Prostate gland (tissue), 2 donors: Measurements from ENCODE around the gene GPR155. TPM values are rescaled to one million over a fixed set of nuclear protein-coding genes. Genes with fewer than 3 reads are reported as not detected.

Source experiments
- DNase-seq: peaks from one replicate; pipeline ENCODE4 v3.0.0-alpha.2; 2019; ENCODE audit warnings: low spot score
- H3K27ac ChIP-seq, 2 donors: fragments of 200-600 bp; sonication (generic); 2 replicates each; pipeline ENCODE4 v1.5.1; 2017 to 2019
- H3K27me3 ChIP-seq: fragments of 200-600 bp; sonication (generic); replicated peaks from 2 replicates; pipeline ENCODE4 v1.5.1; 2019; ENCODE audit not compliant: insufficient read depth
- H3K36me3 ChIP-seq, 2 donors: fragments of 200-600 bp; sonication (generic); 1 replicate in 1 of 2; 2 replicates in 1 of 2; pipeline versions ENCODE4 v1.5.1 to v1.8.1; 2017 to 2019
- H3K4me1 ChIP-seq: fragments of 200-600 bp; sonication (generic); replicated peaks from 2 replicates; pipeline ENCODE4 v1.5.1; 2019
- H3K4me3 ChIP-seq, 2 donors: fragments of 200-600 bp; sonication (generic); 2 replicates each; pipeline ENCODE4 v1.5.1; 2017 to 2019
- H3K9me3 ChIP-seq: fragments of 200-600 bp; sonication (generic); 2 replicates; pipeline ENCODE4 v1.5.1; 2017
- POLR2A ChIP-seq: fragments of 450-650 bp; IDR thresholded peaks from one replicate; pipeline ENCODE4 v1.6.1; 2016; ENCODE audit warnings: antibody characterized with exemption, mild to moderate bottlenecking
- POLR2AphosphoS5 ChIP-seq: sonication (generic); formaldehyde crosslinking; IDR thresholded peaks from one replicate; pipeline ENCODE4 v1.6.1; 2017; ENCODE audit warnings: antibody characterized with exemption
- WGBS: methylation state at CpG from one replicate; pipeline ENCODE4 v1.1.5; 2018; 5-methylcytosine and 5-hydroxymethylcytosine counted together
- intact Hi-C: fragments of 100-400 bp; cut with DNase I; formaldehyde crosslinking; loops from one replicate; pipeline ENCODE4 v1.14.2; 2022
- total RNA-seq, 2 donors: library from RNA; depleted of rRNA; stranded (reverse); fragments of >200 nt; gene quantifications; one replicate each; pipeline ENCODE4 v1.1.0, GENCODE V29; 2016
- TF ChIP-seq, protein P1 (sequence below), 4 experiments: fragments of 200-600 bp in 2 of 4; fragments of 450-650 bp in 2 of 4; sonication (generic) in 2 of 4; IDR thresholded peaks; 1 replicate in 3 of 4; 2 replicates in 1 of 4; pipeline ENCODE4 v1.5.1; 2016 to 2019; ENCODE audit warnings: antibody characterized with exemption in 4 of 4, mild to moderate bottlenecking in 2 of 4, moderate library complexity in 2 of 4

Gene GPR155
- total RNA-seq, 2 donors from 2014 or later, result 3.7 to 4.5 TPM

DNA sequence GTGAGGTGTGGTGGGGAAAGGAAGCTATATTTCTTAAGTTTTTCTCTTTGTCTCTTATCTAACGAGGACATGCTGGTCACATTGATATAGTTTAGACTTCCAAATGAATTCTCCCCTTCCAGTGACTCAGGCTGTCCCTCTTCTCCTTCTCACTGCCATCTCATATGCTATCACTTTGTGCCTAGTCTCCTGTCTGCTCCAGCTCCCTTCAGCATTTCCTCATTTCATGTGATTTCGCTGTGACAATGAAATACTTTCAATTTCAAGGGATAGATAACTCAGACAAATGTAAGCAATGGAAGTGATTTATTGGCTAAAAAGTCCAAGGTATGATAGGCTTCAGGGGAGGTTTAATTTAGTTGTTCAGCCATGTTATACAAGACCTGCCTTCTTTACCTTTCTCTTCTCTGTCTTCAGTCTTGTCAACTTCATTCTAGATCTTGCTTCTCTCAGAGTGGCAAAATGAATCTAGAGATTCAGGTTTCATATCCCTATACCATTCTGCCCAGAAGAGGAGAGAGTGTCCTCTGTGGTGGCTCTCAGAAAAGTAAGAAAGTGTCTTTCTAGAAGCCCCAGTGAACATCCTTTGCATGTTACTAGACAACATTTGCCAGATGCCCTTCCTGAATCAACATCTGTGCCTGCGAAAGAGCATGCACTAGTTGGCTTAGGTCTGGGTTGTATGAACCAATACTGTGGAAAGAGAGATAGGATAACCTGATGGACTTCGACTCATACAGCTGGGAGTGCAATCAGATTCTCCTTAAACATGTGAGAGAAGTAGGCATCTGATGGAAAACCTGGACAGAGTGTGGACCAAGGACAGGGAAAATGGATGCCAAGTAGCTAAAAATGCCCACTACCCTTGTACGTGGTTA is 29.9 kb upstream of the GPR155 start:
- Histone ChIP-seq H3K27ac (no peak overlapping the region), H3K9me3 (no peaks in the 10 kb centered on the region), H3K36me3 (no peaks in the 10 kb centered on the region), H3K27me3 (no peaks in the 10 kb centered on the region), H3K4me1 (no peaks in the 10 kb centered on the region), H3K4me3 (no peak overlapping the region)
- DNase-seq, result no peak
- intact Hi-C loops, result no loop called here
- TF ChIP-seq POLR2AphosphoS5, result no peak
- TF ChIP-seq, protein P1, sequence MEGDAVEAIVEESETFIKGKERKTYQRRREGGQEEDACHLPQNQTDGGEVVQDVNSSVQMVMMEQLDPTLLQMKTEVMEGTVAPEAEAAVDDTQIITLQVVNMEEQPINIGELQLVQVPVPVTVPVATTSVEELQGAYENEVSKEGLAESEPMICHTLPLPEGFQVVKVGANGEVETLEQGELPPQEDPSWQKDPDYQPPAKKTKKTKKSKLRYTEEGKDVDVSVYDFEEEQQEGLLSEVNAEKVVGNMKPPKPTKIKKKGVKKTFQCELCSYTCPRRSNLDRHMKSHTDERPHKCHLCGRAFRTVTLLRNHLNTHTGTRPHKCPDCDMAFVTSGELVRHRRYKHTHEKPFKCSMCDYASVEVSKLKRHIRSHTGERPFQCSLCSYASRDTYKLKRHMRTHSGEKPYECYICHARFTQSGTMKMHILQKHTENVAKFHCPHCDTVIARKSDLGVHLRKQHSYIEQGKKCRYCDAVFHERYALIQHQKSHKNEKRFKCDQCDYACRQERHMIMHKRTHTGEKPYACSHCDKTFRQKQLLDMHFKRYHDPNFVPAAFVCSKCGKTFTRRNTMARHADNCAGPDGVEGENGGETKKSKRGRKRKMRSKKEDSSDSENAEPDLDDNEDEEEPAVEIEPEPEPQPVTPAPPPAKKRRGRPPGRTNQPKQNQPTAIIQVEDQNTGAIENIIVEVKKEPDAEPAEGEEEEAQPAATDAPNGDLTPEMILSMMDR (IDR thresholded peaks at IDR 0.05), result no peak
- no peak for TF ChIP-seq POLR2A
- 84% methylated on average over 5 of the region's 5 CpGs for WGBS

- Histone ChIP-seq H3K4me1 (no peaks in the 10 kb centered on the region), H3K27me3 (no peaks in the 10 kb centered on the region), H3K36me3 (no peaks in the 10 kb centered on the region), H3K27ac (no peak overlapping the region), H3K4me3 (no peak overlapping the region), H3K9me3 (no peaks in the 10 kb centered on the region)
- TF ChIP-seq POLR2A (no peak), POLR2AphosphoS5 (no peak)
- TF ChIP-seq, protein P1 (IDR thresholded peaks at IDR 0.05), result no peak
- DNase-seq, result no peak
- 77% methylated on average over 3 of the region's 3 CpGs for WGBS
- intact Hi-C loops, result no loop called here
These were observed 25.5 kb upstream of the GPR155 start for GRCh38 chr2:174512345-174512744.

GRCh38 chr2:174511580-174512260 is 24.9 kb upstream of the GPR155 start:
- TF ChIP-seq POLR2A (no peak), POLR2AphosphoS5 (no peak)
- TF ChIP-seq, protein P1 (IDR thresholded peaks at IDR 0.05), result no peak
- Histone ChIP-seq H3K4me1 (no peaks in the 10 kb centered on the region), H3K27ac (no peak overlapping the region), H3K4me3 (no peak overlapping the region), H3K36me3 (no peaks in the 10 kb centered on the region), H3K27me3 (no peaks in the 10 kb centered on the region), H3K9me3 (no peaks in the 10 kb centered on the region)
- WGBS, result 59% methylated on average over 5 of the region's 5 CpGs
- intact Hi-C loops, result no loop called here
- DNase-seq, result no peak

GRCh38 chr2:174510583-174511189 is 23.9 kb upstream of the GPR155 start:
- Histone ChIP-seq H3K27me3 (no peaks in the 10 kb centered on the region), H3K9me3 (no peaks in the 10 kb centered on the region), H3K27ac (no peak overlapping the region), H3K4me3 (no peak overlapping the region), H3K36me3 (no peaks in the 10 kb centered on the region), H3K4me1 (no peaks in the 10 kb centered on the region)
- 46% methylated on average over 2 of the region's 2 CpGs for WGBS
- no peak for DNase-seq
- intact Hi-C loops, result no loop called here
- TF ChIP-seq, protein P1 (IDR thresholded peaks at IDR 0.05), result no peak
- TF ChIP-seq POLR2A (no peak), POLR2AphosphoS5 (no peak)
